PC-3 (cell line): ENCODE results near the gene AKT1. TPM values are rescaled to one million over a fixed set of nuclear protein-coding genes. Genes with fewer than 3 reads are reported as not detected.

ENCODE experiments used
- ATAC-seq: fragments of 200-7000 bp; cut with Tn5 transposase; 2 replicates; pipeline ENCODE4 v1.9.1; 2020; ENCODE audit warnings: mild to moderate bottlenecking, moderate library complexity
- BruUV-seq: library from RNA; stranded (reverse); fragments of 400-500 nt; replicated peaks from 2 replicates; lab custom pipeline; 2021; lab: Mats Ljungman, UMichigan
- CTCF ChIA-PET: fragments of 300-600 bp; sonication (Branson Sonifier 250); formaldehyde crosslinking; loops from one replicate; lab custom pipeline; 2022; ENCODE audit warnings: antibody characterized with exemption; lab: Charles Lee
- POLR2A ChIA-PET: fragments of 300-600 bp; sonication (Branson Sonifier 250); formaldehyde crosslinking; loops from one replicate; lab custom pipeline; 2022; ENCODE audit warnings: antibody characterized with exemption; ENCODE audit not compliant: unreplicated experiment; lab: Charles Lee
- DNase-seq: peaks from one replicate; pipeline ENCODE4 v3.0.0-alpha.2; 2015
- H2AFZ ChIP-seq: fragments of 300-600 bp; sonication (generic); 2 replicates; pipeline ENCODE4 v1.6.0; 2016; ENCODE audit warnings: antibody characterized with exemption, low read length
- H3F3A ChIP-seq: fragments of 300-600 bp; sonication (generic); one replicate; pipeline ENCODE4 v1.6.0; 2017; ENCODE audit warnings: antibody characterized with exemption, low read length, control low read depth, mild to moderate bottlenecking; ENCODE audit not compliant: unreplicated experiment
- H3K27ac ChIP-seq: fragments of 300-600 bp; sonication (generic); 2 replicates; pipeline ENCODE4 v1.5.1; 2016; ENCODE audit warnings: mild to moderate bottlenecking, low read length
- H3K27me3 ChIP-seq: fragments of 300-600 bp; sonication (generic); 2 replicates; pipeline ENCODE4 v1.6.1; 2016; ENCODE audit warnings: low read length, mixed read lengths
- H3K36me3 ChIP-seq: fragments of 300-600 bp; sonication (generic); 2 replicates; pipeline ENCODE4 v1.6.1; 2016; ENCODE audit warnings: low read depth, mixed run types, low read length, mixed read lengths
- H3K4me1 ChIP-seq: fragments of 300-600 bp; sonication (generic); 2 replicates; pipeline ENCODE4 v1.5.1; 2016; ENCODE audit warnings: low read length; ENCODE audit not compliant: insufficient read depth
- H3K4me2 ChIP-seq: fragments of 300-600 bp; sonication (generic); 2 replicates; pipeline ENCODE4 v1.6.0; 2016; ENCODE audit warnings: low read length
- H3K4me3 ChIP-seq: fragments of 300-600 bp; sonication (generic); 2 replicates; pipeline ENCODE4 v1.5.1; 2016; ENCODE audit warnings: mild to moderate bottlenecking, low read length, mixed read lengths
- H3K79me2 ChIP-seq: fragments of 300-600 bp; sonication (generic); 2 replicates; pipeline ENCODE4 v1.6.1; 2017; ENCODE audit warnings: low read length, mixed read lengths
- H3K9ac ChIP-seq: fragments of 300-600 bp; sonication (generic); 2 replicates; pipeline ENCODE4 v1.6.0; 2016; ENCODE audit warnings: mild to moderate bottlenecking, low read length
- H3K9me2 ChIP-seq: fragments of 300-600 bp; sonication (generic); replicated peaks from 2 replicates; pipeline ENCODE4 v1.6.1; 2016; ENCODE audit warnings: mixed run types, low read length, mixed read lengths
- H3K9me3 ChIP-seq: fragments of 300-600 bp; sonication (generic); 2 replicates; pipeline ENCODE4 v1.6.1; 2016; ENCODE audit warnings: low read length, mixed read lengths
- H4K20me1 ChIP-seq: fragments of 300-600 bp; sonication (generic); 2 replicates; pipeline ENCODE4 v1.6.1; 2016; ENCODE audit warnings: low read length, mixed read lengths
- EZH2 ChIP-seq: fragments of 300-600 bp; sonication (generic); IDR thresholded peaks from one replicate; pipeline ENCODE4 v1.6.1; 2017; ENCODE audit warnings: antibody characterized with exemption, mild to moderate bottlenecking, low read length; ENCODE audit not compliant: unreplicated experiment
- EZH2phosphoT487 ChIP-seq: fragments of 300-600 bp; sonication (generic); IDR thresholded peaks from 2 replicates; pipeline ENCODE4 v1.6.1; 2018; ENCODE audit warnings: mild to moderate bottlenecking, antibody characterized with exemption, low read length, borderline replicate concordance
- intact Hi-C: fragments of 100-400 bp; cut with micrococcal nuclease; formaldehyde crosslinking; loops from 2 replicates; pipeline ENCODE4 v1.9.0; 2023
- total RNA-seq: library from RNA; depleted of rRNA; stranded (reverse); fragments of >200 nt; gene quantifications from 2 replicates; pipeline ENCODE4 v1.2.3, GENCODE V29; 2014
- TF ChIP-seq, protein P1 (sequence below): fragments of 300-600 bp; sonication (generic); conservative IDR thresholded peaks from 2 replicates; pipeline ENCODE4 v1.5.1; 2017; ENCODE audit warnings: antibody characterized with exemption, low read depth, mild to moderate bottlenecking, low read length

The AKT1 gene
- total RNA-seq, 1 experiment from 2014 or later = 196 TPM

DNA sequence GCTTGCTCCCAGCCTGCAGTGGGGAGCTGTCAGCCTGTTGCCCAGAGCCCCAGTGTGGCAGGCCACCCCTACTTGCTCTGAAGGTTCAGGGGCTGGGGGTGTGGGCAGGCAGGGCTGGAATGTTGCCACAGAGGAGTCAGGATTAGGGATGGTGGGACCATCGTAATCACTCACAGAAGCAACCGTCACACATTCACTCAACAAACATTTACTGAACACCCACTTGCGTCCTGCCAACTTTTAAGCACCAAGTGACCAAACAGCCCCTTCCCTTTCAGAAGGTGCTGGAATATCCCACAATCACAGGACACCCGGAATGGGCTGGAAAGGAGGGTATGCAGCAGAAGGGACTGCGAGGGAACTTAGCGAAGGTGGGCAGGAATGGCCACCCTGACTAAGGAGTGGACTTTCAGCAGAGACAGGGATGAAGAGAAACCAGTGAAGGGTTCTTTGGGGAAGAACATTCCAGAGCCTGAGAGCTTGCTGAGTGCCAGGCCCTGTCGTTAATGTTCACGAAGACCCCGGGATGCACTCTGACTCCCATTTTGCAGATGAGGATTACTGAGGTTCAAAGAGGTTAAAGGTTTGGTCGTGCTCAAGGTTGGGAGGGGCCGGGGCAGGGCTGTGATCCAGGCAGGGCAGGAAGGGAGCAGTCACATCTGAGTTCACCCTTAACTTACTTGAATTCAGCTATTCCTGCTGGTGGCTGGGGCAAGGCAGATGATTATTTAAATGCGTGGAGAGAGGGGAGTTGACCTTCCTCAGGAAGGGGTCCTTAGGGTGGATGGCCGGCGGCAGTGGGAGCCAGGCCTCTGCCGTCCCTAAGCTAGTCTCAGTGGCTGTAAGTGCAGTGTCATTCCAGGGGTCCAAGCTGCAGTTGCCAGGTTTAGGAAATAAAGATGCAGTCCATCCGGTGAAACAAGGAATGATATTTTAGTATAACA is 3.0 kb upstream of the AKT1 start:
- H3F3A ChIP-seq = no peaks in the 10 kb centered on the region
- DNase-seq = no peak
- ATAC-seq = no peak
- peaks cover 8% of the 10 kb centered on the region for H4K20me1 ChIP-seq
- peaks cover 33% of the 10 kb centered on the region for H3K79me2 ChIP-seq
- no peak overlapping the region for H3K4me2 ChIP-seq
- POLR2A ChIA-PET = no interaction called here
- H3K9ac ChIP-seq = no peak overlapping the region
- no peaks in the 10 kb centered on the region for H3K9me2 ChIP-seq
- CTCF ChIA-PET = interaction anchor here (0.6 kb wide), 2 partner anchors 28 to 953 kb away, joined by 3 to 4 read pairs; no protein-coding TSS in a partner anchor
- no peak overlapping the region for H3K27ac ChIP-seq
- no TSS peak for BruUV-seq
- TF ChIP-seq, protein P1, sequence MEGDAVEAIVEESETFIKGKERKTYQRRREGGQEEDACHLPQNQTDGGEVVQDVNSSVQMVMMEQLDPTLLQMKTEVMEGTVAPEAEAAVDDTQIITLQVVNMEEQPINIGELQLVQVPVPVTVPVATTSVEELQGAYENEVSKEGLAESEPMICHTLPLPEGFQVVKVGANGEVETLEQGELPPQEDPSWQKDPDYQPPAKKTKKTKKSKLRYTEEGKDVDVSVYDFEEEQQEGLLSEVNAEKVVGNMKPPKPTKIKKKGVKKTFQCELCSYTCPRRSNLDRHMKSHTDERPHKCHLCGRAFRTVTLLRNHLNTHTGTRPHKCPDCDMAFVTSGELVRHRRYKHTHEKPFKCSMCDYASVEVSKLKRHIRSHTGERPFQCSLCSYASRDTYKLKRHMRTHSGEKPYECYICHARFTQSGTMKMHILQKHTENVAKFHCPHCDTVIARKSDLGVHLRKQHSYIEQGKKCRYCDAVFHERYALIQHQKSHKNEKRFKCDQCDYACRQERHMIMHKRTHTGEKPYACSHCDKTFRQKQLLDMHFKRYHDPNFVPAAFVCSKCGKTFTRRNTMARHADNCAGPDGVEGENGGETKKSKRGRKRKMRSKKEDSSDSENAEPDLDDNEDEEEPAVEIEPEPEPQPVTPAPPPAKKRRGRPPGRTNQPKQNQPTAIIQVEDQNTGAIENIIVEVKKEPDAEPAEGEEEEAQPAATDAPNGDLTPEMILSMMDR = no peak
- no peak for TF ChIP-seq EZH2phosphoT487
- TF ChIP-seq EZH2 = no peak
- no peak overlapping the region for H3K4me3 ChIP-seq
- no peak overlapping the region for H2AFZ ChIP-seq
- H3K4me1 ChIP-seq = peaks cover 36% of the 10 kb centered on the region
- no peaks in the 10 kb centered on the region for H3K9me3 ChIP-seq
- H3K36me3 ChIP-seq = no peaks in the 10 kb centered on the region
- H3K27me3 ChIP-seq = no peaks in the 10 kb centered on the region
- intact Hi-C loops = no loop called here

DNA sequence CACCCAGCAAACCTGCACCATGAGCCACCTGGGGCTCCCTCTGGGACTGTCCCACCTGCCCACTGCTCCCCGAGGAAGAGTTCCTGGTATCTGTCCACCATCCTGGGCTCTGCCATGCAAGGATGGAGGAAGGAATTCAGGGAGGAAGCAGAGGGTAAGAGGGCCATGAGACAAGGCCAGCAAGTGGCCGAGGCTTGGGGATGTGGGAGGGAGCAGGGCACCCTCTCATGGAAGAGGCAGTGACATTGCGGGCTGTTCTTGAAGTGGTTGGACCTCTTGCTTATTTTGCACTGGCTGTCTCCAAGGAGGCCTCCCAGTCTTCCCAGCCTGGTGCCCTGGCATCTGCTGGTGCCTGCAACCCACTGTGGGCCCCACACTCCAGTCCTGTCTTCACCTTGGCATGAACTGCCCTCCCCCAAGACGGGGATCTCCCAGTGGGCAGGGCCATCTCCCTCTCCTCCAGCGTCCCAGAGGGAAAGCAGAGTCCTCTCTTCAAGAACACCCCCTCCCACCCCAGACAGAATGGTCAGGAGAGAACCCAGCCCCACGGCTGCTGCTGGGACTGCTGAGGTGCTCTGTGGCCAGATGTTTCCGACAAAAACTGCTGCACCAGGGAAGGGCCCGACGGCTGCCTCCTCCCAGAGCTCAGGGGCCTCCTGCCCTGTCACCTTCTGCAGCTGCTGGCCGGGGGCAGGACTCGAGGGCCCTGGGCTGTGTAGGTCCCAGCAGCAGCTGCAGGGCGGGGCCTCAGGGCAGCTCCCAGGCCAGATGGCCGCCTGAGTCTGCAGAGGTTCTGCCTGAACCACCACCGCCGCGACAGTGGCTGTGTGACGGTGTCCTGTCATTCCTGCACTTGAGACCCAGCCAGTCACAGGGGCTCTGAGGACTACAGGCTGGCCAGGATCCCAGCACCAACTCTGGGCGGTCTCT is 1.8 kb upstream of the AKT1 start:
- no peaks in the 10 kb centered on the region for H3K27me3 ChIP-seq
- no peaks in the 10 kb centered on the region for H3F3A ChIP-seq
- no TSS peak for BruUV-seq
- CTCF ChIA-PET = interaction anchor here (0.7 kb wide), 1 partner anchor 59 kb away, joined by 5 read pairs; no protein-coding TSS in a partner anchor
- intact Hi-C loops = no loop called here
- peaks cover 34% of the 10 kb centered on the region for H3K4me1 ChIP-seq
- H3K9me2 ChIP-seq = no peaks in the 10 kb centered on the region
- H3K27ac ChIP-seq = no peak overlapping the region
- no peak for ATAC-seq
- no peak overlapping the region for H3K9ac ChIP-seq
- H3K79me2 ChIP-seq = peaks cover 36% of the 10 kb centered on the region
- TF ChIP-seq, protein P1 = no peak
- no peaks in the 10 kb centered on the region for H3K36me3 ChIP-seq
- H4K20me1 ChIP-seq = peaks cover 18% of the 10 kb centered on the region
- no peak overlapping the region for H3K4me3 ChIP-seq
- H2AFZ ChIP-seq = no peak overlapping the region
- no peaks in the 10 kb centered on the region for H3K9me3 ChIP-seq
- no peak for DNase-seq
- no peak overlapping the region for H3K4me2 ChIP-seq
- POLR2A ChIA-PET = no interaction called here
